BE2C (cell line): ENCODE data around the gene RPL18A.
A peak's percentile ranks its signal among the peaks of the same experiment; 100 is the strongest.

Source experiments
- DNase-seq: peaks from one replicate; pipeline ENCODE4 v3.0.0-alpha.2; 2020
- H3K27me3 ChIP-seq: fragments of 250-450 bp; sonication (Bioruptor Pico); 2 replicates; pipeline ENCODE4 v1.5.1; 2020; ENCODE audit warnings: mild to moderate bottlenecking
- H3K36me3 ChIP-seq: fragments of 250-450 bp; sonication (Bioruptor Pico); 2 replicates; pipeline ENCODE4 v1.5.1; 2020; ENCODE audit warnings: mild to moderate bottlenecking
- H3K4me1 ChIP-seq: fragments of 250-450 bp; sonication (Bioruptor Pico); 2 replicates; pipeline ENCODE4 v1.5.1; 2020
- H3K4me3 ChIP-seq: 2 replicates; pipeline ENCODE4 v1.5.1; 2011; ENCODE audit warnings: low read depth, low read length
- H3K9me3 ChIP-seq: fragments of 250-450 bp; sonication (Bioruptor Pico); 2 replicates; pipeline ENCODE4 v1.5.1; 2020
- CTCF ChIP-seq: IDR thresholded peaks from 2 replicates; pipeline ENCODE4 v1.5.1; 2012; ENCODE audit warnings: mild to moderate bottlenecking, low read depth, low read length

RPL18A gene

GRCh38 chr19:17837972-17838371 lies 21.7 kb upstream of the RPL18A start:
- Histone ChIP-seq H3K9me3 (no peaks in the 10 kb centered on the region), H3K36me3 (no peaks in the 10 kb centered on the region), H3K4me1 (peaks cover 4% of the 10 kb centered on the region), H3K4me3 (no peak overlapping the region), H3K27me3 (no peaks in the 10 kb centered on the region)
- no peak for DNase-seq
- TF ChIP-seq CTCF: no peak

GRCh38 chr19:17840019-17840418 lies 19.7 kb upstream of the RPL18A start:
- H3K36me3 ChIP-seq: no peaks in the 10 kb centered on the region
- no peak for TF ChIP-seq CTCF

GRCh38 chr19:17841371-17841809 lies 18.3 kb upstream of the RPL18A start:
- no peaks in the 10 kb centered on the region for H3K9me3 ChIP-seq
- TF ChIP-seq CTCF: no peak
- no peaks in the 10 kb centered on the region for H3K27me3 ChIP-seq
- peaks cover 4% of the 10 kb centered on the region for H3K4me1 ChIP-seq
- H3K4me3 ChIP-seq: peak overlapping the region; percentile 48
- DNase-seq: no peak
- no peaks in the 10 kb centered on the region for H3K36me3 ChIP-seq

More at GRCh38 chr19:17840019-17840418, 19.7 kb upstream of the RPL18A start:
- no peak overlapping the region for H3K4me3 ChIP-seq
- no peak for DNase-seq
- H3K27me3 ChIP-seq: no peaks in the 10 kb centered on the region
- H3K9me3 ChIP-seq: no peaks in the 10 kb centered on the region
- peaks cover 4% of the 10 kb centered on the region for H3K4me1 ChIP-seq

GRCh38 chr19:17841810-17842662 lies 17.7 kb upstream of the RPL18A start:
- Histone ChIP-seq H3K27me3 (no peaks in the 10 kb centered on the region), H3K36me3 (no peaks in the 10 kb centered on the region), H3K9me3 (no peaks in the 10 kb centered on the region), H3K4me1 (peaks cover 4% of the 10 kb centered on the region), H3K4me3 (peak overlapping the region; percentile 53)
- no peak for TF ChIP-seq CTCF
- peak; percentile 99 for DNase-seq

GRCh38 chr19:17842663-17843291 lies 16.9 kb upstream of the RPL18A start:
- TF ChIP-seq CTCF: no peak
- no peaks in the 10 kb centered on the region for H3K36me3 ChIP-seq
- no peak for DNase-seq
- H3K27me3 ChIP-seq: no peaks in the 10 kb centered on the region
- H3K9me3 ChIP-seq: no peaks in the 10 kb centered on the region
- H3K4me3 ChIP-seq: peak overlapping the region; percentile 53
- peaks cover 4% of the 10 kb centered on the region for H3K4me1 ChIP-seq

GRCh38 chr19:17843292-17843827 lies 16.4 kb upstream of the RPL18A start:
- TF ChIP-seq CTCF: no peak
- no peak for DNase-seq
- Histone ChIP-seq H3K27me3 (no peaks in the 10 kb centered on the region), H3K36me3 (no peaks in the 10 kb centered on the region), H3K9me3 (no peaks in the 10 kb centered on the region), H3K4me3 (no peak overlapping the region), H3K4me1 (peaks cover 4% of the 10 kb centered on the region)
